GM12892 (cell line): ENCODE data around the gene TPST1.

Experiments
- POLR2A ChIP-seq: IDR thresholded peaks from 2 replicates; pipeline ENCODE4 v1.6.1; 2011; ENCODE audit warnings: low read depth, low read length, control low read depth
- POLR2AphosphoS5 ChIP-seq: IDR thresholded peaks from 2 replicates; pipeline ENCODE4 v1.6.1; 2011; ENCODE audit warnings: low read depth, low read length, control low read depth
- TAF1 ChIP-seq: IDR thresholded peaks from 2 replicates; pipeline ENCODE4 v1.6.1; 2011; ENCODE audit warnings: low read depth, mild to moderate bottlenecking, control low read depth, low read length, borderline replicate concordance

GRCh38 chr7:66315192-66315591, 110.1 kb downstream of the TPST1 start:
- TF ChIP-seq POLR2A (no peak), TAF1 (no peak), POLR2AphosphoS5 (no peak)
